ENCODE results near the gene ANKRD53. TPM values are rescaled to one million over a fixed set of nuclear protein-coding genes. Genes with fewer than 3 reads are reported as not detected.

The ANKRD53 gene
- 2.0 and 2.2 TPM in 2 replicates for total RNA-seq

DNA sequence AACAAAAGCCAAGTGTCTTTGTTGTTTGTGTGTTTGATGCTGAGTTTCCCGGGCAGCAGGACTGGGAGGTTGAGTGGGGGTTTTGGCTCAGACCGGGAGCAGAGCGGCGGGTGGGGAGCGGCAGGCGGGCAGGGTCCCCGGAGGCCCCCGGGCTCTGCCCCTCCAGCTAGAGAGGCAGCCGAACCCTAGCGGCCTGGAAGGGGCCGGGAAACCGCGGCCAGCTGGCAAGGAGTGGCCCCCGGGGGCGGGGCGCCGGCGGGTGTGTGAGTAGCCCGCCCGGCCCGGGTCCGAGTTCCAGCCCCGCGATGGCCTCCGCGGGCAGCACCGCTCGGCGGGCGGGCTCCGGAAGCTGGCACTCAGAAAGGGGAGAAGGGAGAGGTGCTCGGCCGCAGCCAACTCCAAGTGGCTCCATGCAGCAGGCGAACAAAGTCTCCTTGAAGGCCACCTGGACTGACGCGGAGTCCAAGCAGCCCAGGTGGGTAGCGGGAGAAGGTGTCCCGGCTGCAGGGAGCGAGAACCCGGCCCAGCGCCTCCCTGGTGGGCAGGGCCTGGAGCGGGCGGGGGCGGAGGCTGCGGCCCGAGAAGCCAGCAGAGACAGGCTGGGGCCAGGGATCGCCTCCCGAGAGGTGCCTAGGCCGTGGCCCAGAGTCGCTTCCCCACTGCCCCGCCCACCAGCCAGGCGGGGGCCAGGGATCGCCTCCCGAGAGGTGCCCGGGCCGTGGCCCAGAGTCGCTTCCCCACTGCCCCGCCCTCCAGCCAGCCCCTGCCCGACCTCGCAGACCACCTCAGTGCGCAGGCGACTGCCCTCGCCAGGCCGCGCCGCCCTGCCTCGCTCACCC, at the start of gene ANKRD53:
Gene ANKRD53 (plus strand): TSS at position 290 of the 839 bp plus-strand sequence. CDS start 16 bp downstream, at position 306.

GRCh38 chr2:70935468-70936164, 42.8 kb upstream of the ANKRD53 start, which contains the start of gene ATP6V1B1:
TSS of gene ATP6V1B1 (plus strand) at chr2:70935900. CDS start at chr2:70935955, 55 bp downstream.

DNA sequence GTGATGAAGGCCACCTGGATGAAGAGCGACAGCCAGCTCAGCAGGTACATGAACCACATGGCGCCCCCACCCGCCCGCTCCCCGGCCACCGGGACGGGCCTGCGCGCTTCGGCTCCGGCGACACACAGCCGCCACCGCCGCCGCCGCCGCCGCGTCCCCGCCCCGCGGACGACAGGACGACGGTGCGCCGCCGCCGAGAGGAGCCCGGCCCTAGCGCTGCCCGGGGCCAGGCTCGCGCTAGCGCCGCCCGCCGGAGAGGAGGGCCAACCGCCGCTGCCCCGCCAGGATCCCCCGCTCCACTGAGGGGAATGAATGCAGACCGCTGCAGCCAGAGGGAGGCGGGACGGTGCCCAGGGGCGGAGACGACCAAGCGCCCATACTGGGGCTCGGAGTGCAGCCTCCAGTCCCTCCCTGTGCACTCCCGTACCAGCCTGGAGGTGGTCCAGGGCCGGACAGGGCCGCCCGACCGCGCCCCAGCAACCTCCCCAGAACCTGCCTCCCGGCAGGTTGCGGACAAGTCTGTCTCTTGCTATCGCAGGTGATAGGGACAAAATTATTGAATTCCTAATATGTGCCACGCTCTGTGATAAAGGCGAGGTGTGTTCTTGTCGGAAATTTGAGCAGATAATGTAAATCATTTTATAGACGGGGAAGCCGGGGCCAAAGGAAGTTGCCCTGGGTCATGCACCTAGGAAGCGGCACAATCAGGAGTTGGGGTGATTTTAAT, 16.4 kb downstream of the ANKRD53 start, which contains the start of gene TEX261:
Gene TEX261 (minus strand): TSS at position 175 of the 727 bp plus-strand sequence. CDS start 116 bp downstream, at position 59.

Other genes starting within 250 kb of the ANKRD53 start
- gene ADD2, start 210.4 kb upstream of the ANKRD53 start, total RNA-seq, result under 0.01 and 0.59 TPM in 2 replicates
- gene FIGLA, start 188.0 kb upstream of the ANKRD53 start, total RNA-seq, result not detected in 2 replicates
- not detected in 2 replicates for gene CLEC4F, start 158.0 kb upstream of the ANKRD53 start, total RNA-seq
- not detected in 2 replicates for gene CD207, start 142.8 kb upstream of the ANKRD53 start, total RNA-seq
- gene VAX2, start 78.1 kb upstream of the ANKRD53 start, total RNA-seq, result 1.5 and 2.5 TPM in 2 replicates
- gene ATP6V1B1, start 42.7 kb upstream of the ANKRD53 start, total RNA-seq, result 1.0 and 4.4 TPM in 2 replicates
- 23.0 and 24.0 TPM in 2 replicates for gene TEX261, start 16.2 kb downstream of the ANKRD53 start, total RNA-seq
- 105 and 106 TPM in 2 replicates for gene NAGK, start 90.0 kb downstream of the ANKRD53 start, total RNA-seq
- gene MCEE, start 151.6 kb downstream of the ANKRD53 start, total RNA-seq, result 12.6 and 14.9 TPM in 2 replicates
- 10.7 and 18.8 TPM in 2 replicates for gene MPHOSPH10, start 152.0 kb downstream of the ANKRD53 start, total RNA-seq
- gene PAIP2B, start 248.5 kb downstream of the ANKRD53 start, total RNA-seq, result 0.45 and 0.67 TPM in 2 replicates